Putamen (tissue), 1 donor: ENCODE data around the gene IFT122.
"Not testable (repeated sequence)": the region's sequence is repeated elsewhere in the genome, so short reads cannot be mapped to it uniquely, and the experiment has no call there.

Source experiments
- DNase-seq: peaks from one replicate; pipeline ENCODE4 v3.0.0-alpha.2; 2016; ENCODE audit warnings: low spot score

The IFT122 gene

GRCh38 chr3:129536804-129537203 is 96.8 kb downstream of the IFT122 start:
- DNase-seq = no peak

GRCh38 chr3:129539206-129539605 is 99.2 kb downstream of the IFT122 start:
- no peak for DNase-seq

- DNase-seq = no peak
These were observed 100.9 kb downstream of the IFT122 start for GRCh38 chr3:129540776-129541516.

GRCh38 chr3:129542747-129543146 is 102.7 kb downstream of the IFT122 start:
- no peak for DNase-seq

- DNase-seq = no peak
These were observed 103.2 kb downstream of the IFT122 start, which contains the start of gene H1-8 for GRCh38 chr3:129543156-129543790. Gene H1-8 (plus strand): TSS chr3:129543175. CDS start chr3:129543219, 44 bp downstream.

- no peak for DNase-seq
These were observed 104.0 kb downstream of the IFT122 start for GRCh38 chr3:129543999-129544398.

- not testable (repeated sequence) for DNase-seq
These were observed 105.9 kb downstream of the IFT122 start for GRCh38 chr3:129545951-129546350.

- no peak for DNase-seq
These were observed 107.2 kb downstream of the IFT122 start for GRCh38 chr3:129547241-129547640.

- DNase-seq = no peak
These were observed 108.3 kb downstream of the IFT122 start for GRCh38 chr3:129548104-129548965.

- DNase-seq = no peak
These were observed 109.2 kb downstream of the IFT122 start for GRCh38 chr3:129549006-129549800.

GRCh38 chr3:129549805-129550204 is 109.8 kb downstream of the IFT122 start:
- DNase-seq = no peak

- no peak for DNase-seq
These were observed 112.4 kb downstream of the IFT122 start for GRCh38 chr3:129552287-129553050.

GRCh38 chr3:129553171-129553570 is 113.1 kb downstream of the IFT122 start:
- DNase-seq = no peak

GRCh38 chr3:129553719-129554118 is 113.7 kb downstream of the IFT122 start:
- no peak for DNase-seq

- DNase-seq = no peak
These were observed 114.5 kb downstream of the IFT122 start for GRCh38 chr3:129554356-129555152.

GRCh38 chr3:129555153-129555550 is 115.1 kb downstream of the IFT122 start:
- no peak for DNase-seq

GRCh38 chr3:129555616-129556357 is 115.8 kb downstream of the IFT122 start:
- DNase-seq = no peak

GRCh38 chr3:129556358-129556695 is 116.3 kb downstream of the IFT122 start:
- DNase-seq = no peak

GRCh38 chr3:129556890-129557547 is 117.0 kb downstream of the IFT122 start:
- no peak for DNase-seq
